GM18951 (cell line): ENCODE measurements around the gene NEGR1.

Experiments used
- POLR2A ChIP-seq: IDR thresholded peaks from 4 replicates; pipeline ENCODE4 v1.6.1; 2011; ENCODE audit warnings: mild to moderate bottlenecking; ENCODE audit not compliant: insufficient read length, insufficient read depth; ENCODE audit errors: extremely low read depth
- in situ Hi-C: fragments of 300-500 bp; cut with MboI; formaldehyde crosslinking; loops from one replicate; pipeline ENCODE4 v1.12.0; 2022; ENCODE audit warnings: low sequenced_read_pairs, mixed read lengths, inconsistent platforms; ENCODE audit not compliant: unreplicated experiment

The NEGR1 gene

DNA sequence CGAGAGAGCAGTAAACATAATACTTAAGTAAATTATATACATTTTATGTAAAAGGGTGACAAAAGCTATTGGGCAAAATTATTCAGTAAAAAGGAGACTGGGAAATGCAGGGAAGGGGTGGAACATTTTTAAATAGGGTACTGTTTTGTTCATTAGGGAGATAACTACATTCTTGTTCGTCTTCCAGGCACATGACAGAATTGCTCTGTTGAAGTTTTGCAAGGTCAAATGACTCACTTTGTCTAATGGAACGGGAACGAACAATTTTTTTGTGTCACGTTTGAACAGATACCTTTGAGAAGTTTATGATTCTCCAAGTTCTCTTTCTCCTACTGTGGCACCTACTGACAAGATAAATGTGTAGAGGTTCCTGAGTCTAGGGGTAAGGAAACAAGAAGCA lies 819.2 kb downstream of the NEGR1 start:
- in situ Hi-C loops = no loop called here
- no peak for TF ChIP-seq POLR2A

DNA sequence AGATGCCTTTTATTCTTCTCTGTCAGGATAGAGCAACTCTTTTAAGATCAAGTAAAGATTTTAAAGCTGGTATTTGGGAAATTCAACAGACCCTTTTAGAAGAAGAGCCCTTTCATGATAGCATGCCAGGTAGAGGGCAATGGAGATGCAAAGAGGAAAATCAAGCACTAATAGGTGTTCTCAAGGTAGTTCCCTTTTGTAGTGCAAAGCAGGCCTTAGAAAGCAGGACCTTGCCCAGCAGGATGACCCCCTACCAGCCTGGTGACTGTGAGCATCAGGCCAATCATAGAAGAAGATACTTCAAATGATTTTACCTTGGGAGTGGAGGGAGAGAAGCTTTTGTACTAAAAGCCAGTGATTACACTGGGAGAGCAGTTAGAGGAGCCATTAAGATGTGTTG lies 820.1 kb downstream of the NEGR1 start:
- TF ChIP-seq POLR2A = no peak
- in situ Hi-C loops = no loop called here

DNA sequence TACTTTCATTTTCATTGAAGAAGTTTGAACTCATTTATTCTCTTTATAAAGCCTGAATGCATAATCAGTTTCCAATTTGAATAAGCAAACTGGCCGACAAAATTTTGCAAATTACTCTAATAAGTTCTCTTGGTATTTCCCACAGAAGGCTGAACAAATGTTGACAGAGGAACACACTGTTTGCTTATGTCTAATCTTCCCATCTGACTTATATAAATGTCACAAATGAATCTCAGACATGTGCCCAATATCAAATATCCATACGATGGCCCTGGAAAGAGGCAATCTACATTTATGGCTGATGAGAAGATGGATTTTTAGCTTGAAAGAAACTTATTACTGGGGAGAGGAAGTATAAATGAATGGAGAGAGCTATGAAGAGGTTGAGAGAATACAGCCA lies 820.9 kb downstream of the NEGR1 start:
- in situ Hi-C loops = no loop called here

GRCh38 chr1:71448444-71448843 lies 833.9 kb downstream of the NEGR1 start:
- in situ Hi-C loops = no loop called here
- TF ChIP-seq POLR2A = no peak

More for the DNA sequence above, 820.9 kb downstream of the NEGR1 start:
- no peak for TF ChIP-seq POLR2A

- TF ChIP-seq POLR2A = no peak
- in situ Hi-C loops = no loop called here
Observed at GRCh38 chr1:71438626-71439025, 843.7 kb downstream of the NEGR1 start.

GRCh38 chr1:71435951-71436350 lies 846.4 kb downstream of the NEGR1 start:
- no peak for TF ChIP-seq POLR2A
- in situ Hi-C loops = no loop called here

GRCh38 chr1:71434240-71434639 lies 848.1 kb downstream of the NEGR1 start:
- in situ Hi-C loops = no loop called here
- TF ChIP-seq POLR2A = no peak

GRCh38 chr1:71428029-71428428 lies 854.3 kb downstream of the NEGR1 start:
- TF ChIP-seq POLR2A = no peak
- in situ Hi-C loops = no loop called here

- in situ Hi-C loops = no loop called here
- TF ChIP-seq POLR2A = no peak
Observed at GRCh38 chr1:71427066-71427465, 855.3 kb downstream of the NEGR1 start.

GRCh38 chr1:71424536-71424935 lies 857.8 kb downstream of the NEGR1 start:
- in situ Hi-C loops = no loop called here
- no peak for TF ChIP-seq POLR2A

DNA sequence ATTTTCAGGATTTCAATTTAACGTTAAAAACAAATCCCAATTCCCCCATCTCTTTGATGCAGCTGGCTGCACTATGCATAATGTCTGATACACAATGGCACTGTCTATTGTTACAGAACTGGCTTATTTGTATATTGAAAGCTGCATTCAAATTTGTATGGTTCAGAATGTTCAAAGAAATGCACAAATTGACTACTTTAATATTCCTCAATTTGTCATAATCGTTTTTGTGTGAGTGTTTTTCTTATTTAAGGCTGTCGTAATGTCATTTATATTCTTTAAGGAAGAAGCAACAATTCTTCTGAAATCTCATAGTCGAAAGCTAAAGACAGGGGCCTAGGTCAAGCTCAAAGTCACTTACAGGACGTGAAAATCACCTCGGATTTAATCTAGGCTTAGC lies 860.1 kb downstream of the NEGR1 start:
- TF ChIP-seq POLR2A = no peak
- in situ Hi-C loops = no loop called here

- in situ Hi-C loops = no loop called here
- no peak for TF ChIP-seq POLR2A
Observed at GRCh38 chr1:71417421-71417820, 864.9 kb downstream of the NEGR1 start.

DNA sequence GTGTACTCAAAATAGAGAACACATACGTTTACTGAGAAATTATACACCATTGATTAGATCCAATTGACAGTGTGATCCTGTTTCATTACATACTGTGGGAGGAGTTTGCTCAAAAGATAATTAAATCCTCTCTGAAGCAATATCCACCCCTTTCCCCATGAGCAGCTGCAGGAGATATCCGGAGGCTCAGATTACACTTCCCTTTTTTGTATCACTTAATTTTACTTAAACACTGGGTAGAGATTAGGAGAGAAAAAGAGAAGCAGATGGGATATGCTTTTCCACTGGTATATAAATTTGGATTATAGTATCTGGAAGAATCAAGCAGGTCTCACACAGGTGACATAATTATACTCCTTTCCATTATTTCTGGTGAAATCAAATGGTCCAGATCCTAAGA lies 868.2 kb downstream of the NEGR1 start:
- TF ChIP-seq POLR2A = no peak
- in situ Hi-C loops = no loop called here

DNA sequence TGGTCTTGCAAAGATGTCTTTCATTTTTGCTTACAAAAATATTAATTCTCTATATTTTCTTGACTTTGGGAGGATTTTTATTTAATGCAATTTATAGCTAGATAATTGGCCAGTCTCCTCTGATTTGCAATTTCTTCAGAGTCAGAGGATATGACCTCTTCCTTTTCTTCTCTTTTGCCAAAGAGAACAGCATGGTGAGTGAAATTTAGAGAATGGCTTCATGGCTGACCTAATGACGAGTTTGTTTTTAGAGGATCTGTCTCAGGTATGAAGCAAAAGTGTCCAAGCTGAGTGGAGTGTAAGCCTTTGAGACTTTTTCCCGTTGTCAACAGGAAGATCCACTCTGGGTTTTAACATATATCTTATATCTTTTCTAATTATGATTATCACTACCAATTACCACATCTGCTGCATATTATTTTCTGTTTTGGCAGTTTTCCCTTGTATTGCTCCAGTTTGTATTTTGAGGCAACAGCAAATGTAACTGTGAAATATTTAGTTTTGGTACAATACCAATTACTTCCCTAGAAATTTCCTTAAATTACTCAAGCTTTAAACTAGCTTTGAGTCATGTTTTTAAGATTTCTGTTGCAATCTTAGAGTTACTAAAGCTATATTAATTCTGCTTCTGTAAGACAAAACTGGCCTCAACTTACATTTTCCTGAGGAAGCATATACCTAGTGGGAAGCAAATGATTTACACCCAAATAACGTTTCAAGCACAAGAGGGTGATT lies 868.7 kb downstream of the NEGR1 start:
- TF ChIP-seq POLR2A = no peak
- in situ Hi-C loops = no loop called here

DNA sequence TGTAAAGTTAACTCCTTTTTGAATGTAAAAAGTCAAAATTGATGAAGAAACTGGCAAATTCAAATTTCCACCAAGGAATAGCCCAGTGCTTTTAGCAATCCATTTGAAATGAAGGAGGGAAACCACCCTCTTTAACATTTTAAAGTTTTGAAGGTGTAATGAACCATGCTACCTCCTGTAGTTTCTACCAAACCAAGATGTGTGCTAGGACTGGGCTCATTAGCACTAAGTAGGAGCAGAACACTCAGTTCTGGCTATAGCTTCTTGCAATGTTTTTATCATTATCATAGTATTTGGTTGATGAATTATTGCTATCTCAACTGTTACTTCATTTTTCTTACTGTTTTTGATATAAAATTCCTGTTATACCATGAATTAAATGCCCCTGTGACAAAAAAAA lies 882.3 kb downstream of the NEGR1 start:
- TF ChIP-seq POLR2A = no peak
- in situ Hi-C loops = no loop called here
